Right cardiac atrium (tissue), 5 donors: ENCODE data around the gene S1PR5. TPM values are rescaled to one million over a fixed set of nuclear protein-coding genes. Genes with fewer than 3 reads are reported as not detected.

ENCODE experiments used
- ATAC-seq, 2 donors: fragments of 200-7000 bp; cut with Tn5 transposase; one replicate each; pipeline versions ENCODE4 v1.8.0 to v1.9.1; 2020; ENCODE audit warnings: moderate library complexity in 2 of 2, mild to moderate bottlenecking in 1 of 2
- DNase-seq, 3 donors: peaks; one replicate each; pipeline ENCODE4 v3.0.0-alpha.2; 2020
- H3K27ac ChIP-seq: one replicate; pipeline ENCODE4 v1.5.1; 2013; ENCODE audit warnings: mild to moderate bottlenecking, low read length, control low read depth, moderate library complexity
- H3K27me3 ChIP-seq: one replicate; pipeline ENCODE4 v1.6.1; 2013; ENCODE audit not compliant: control insufficient read depth, insufficient read depth
- H3K4me1 ChIP-seq: one replicate; pipeline ENCODE4 v1.6.1; 2013; ENCODE audit warnings: low read length; ENCODE audit not compliant: control insufficient read depth, insufficient read depth
- H3K4me3 ChIP-seq: one replicate; pipeline ENCODE4 v1.5.1; 2013; ENCODE audit warnings: low read length, control low read depth
- H3K9me3 ChIP-seq: one replicate; pipeline ENCODE4 v1.6.1; 2013; ENCODE audit warnings: low read length; ENCODE audit not compliant: control insufficient read depth
- WGBS: extraction: QIAGEN DNeasy Blood & Tissue Kit; methylation state at CpG from one replicate; pipeline ENCODE4 v1.1.7; 2013; 5-methylcytosine and 5-hydroxymethylcytosine counted together
- intact Hi-C, 4 donors: fragments of 100-400 bp; cut with DNase I; formaldehyde crosslinking; loops; one replicate each; pipeline versions ENCODE4 v1.11.0 to v1.14.0; 2022 to 2023
- polyA plus RNA-seq: library from polyadenylated mRNA; stranded (reverse); fragments of 200-250 nt; gene quantifications from one replicate; pipeline ENCODE4 v1.2.3, GENCODE V29; 2013
- total RNA-seq, 4 donors: library from RNA; stranded (reverse); fragmentation: NEBNext Ultra II Directional; extraction: Animal tissue kit (Norgen Biotek cat#: 25700); gene quantifications; one replicate each; pipeline ENCODE4 v1.2.1, GENCODE V29; 2021
- donor health status: healthy with polysubstance abuse.
- donor health status: DM: no; HTN: yes; CAD: no.
- donor health status: DM: no; HTN: no; CAD: no.
- donor health status: DM: no; HTN: yes; CAD: no; lungs with severe emphysema.
- donor health status: DM: yes; HTN: yes; CAD: no.

Gene S1PR5
- total and polyA plus RNA-seq, 5 donors, result 0.15 to 0.31 (median 0.18) TPM; not detected in 1

- 98% methylated on average over 2 of the region's 2 CpGs for WGBS
- Histone ChIP-seq H3K9me3 (no peaks in the 10 kb centered on the region), H3K27me3 (no peaks in the 10 kb centered on the region), H3K4me3 (no peak overlapping the region), H3K27ac (no peak overlapping the region), H3K4me1 (peaks cover 3% of the 10 kb centered on the region)
- ATAC-seq (no peak), DNase-seq (no peak)
- intact Hi-C loops, result loop anchor here in 2 of 4 donors (10.0 kb wide), 2 partner anchors 65 to 75 kb away; partner anchors contain the start of genes CDKN2D (in 1 of the 2) and KRI1 (in 1 of the 2)
Measured at GRCh38 chr19:10500247-10500592, 17.0 kb downstream of the S1PR5 start.

- DNase-seq (no peak), ATAC-seq (no peak)
- intact Hi-C loops, result loop anchor here in 2 of 4 donors (10.0 kb wide), 2 partner anchors 65 to 75 kb away; partner anchors contain the start of genes CDKN2D (in 1 of the 2) and KRI1 (in 1 of the 2)
- no peak overlapping the region for H3K27ac ChIP-seq
- no peaks in the 10 kb centered on the region for H3K27me3 ChIP-seq
- WGBS, result 83% methylated on average over 24 of the region's 24 CpGs
- no peaks in the 10 kb centered on the region for H3K9me3 ChIP-seq
- H3K4me1 ChIP-seq, result peaks cover 3% of the 10 kb centered on the region
- no peak overlapping the region for H3K4me3 ChIP-seq
Measured at GRCh38 chr19:10499550-10500246, 17.5 kb downstream of the S1PR5 start.

GRCh38 chr19:10497371-10497770 lies 19.9 kb downstream of the S1PR5 start:
- WGBS, result 95% methylated on average over 4 of the region's 4 CpGs
- no peak for ATAC-seq
- no peak overlapping the region for H3K27ac ChIP-seq
- peaks cover 3% of the 10 kb centered on the region for H3K4me1 ChIP-seq
- no peaks in the 10 kb centered on the region for H3K27me3 ChIP-seq
- intact Hi-C loops, result no loop called here
- no peaks in the 10 kb centered on the region for H3K9me3 ChIP-seq
- no peak for DNase-seq
- no peak overlapping the region for H3K4me3 ChIP-seq

- DNase-seq (no peak), ATAC-seq (peak; percentile 7 to 37)
- Histone ChIP-seq H3K27ac (no peak overlapping the region), H3K9me3 (no peaks in the 10 kb centered on the region), H3K27me3 (no peaks in the 10 kb centered on the region), H3K4me3 (no peak overlapping the region), H3K4me1 (no peaks in the 10 kb centered on the region)
- intact Hi-C loops, result no loop called here
- 95% methylated on average over 43 of the region's 43 CpGs for WGBS
Measured at GRCh38 chr19:10491472-10492047, 25.7 kb downstream of the S1PR5 start.

GRCh38 chr19:10486551-10486950 lies 30.7 kb downstream of the S1PR5 start:
- no peak for ATAC-seq
- Histone ChIP-seq H3K27me3 (no peaks in the 10 kb centered on the region), H3K27ac (no peak overlapping the region), H3K9me3 (no peaks in the 10 kb centered on the region), H3K4me3 (no peak overlapping the region), H3K4me1 (no peaks in the 10 kb centered on the region)
- whole genome bisulfite sequencing, result 87% methylated on average over 13 of the region's 13 CpGs
- DNase-seq, result no peak
- intact Hi-C loops, result no loop called here

- H3K9me3 ChIP-seq, result no peaks in the 10 kb centered on the region
- ATAC-seq (peak; percentile 96 to 97), DNase-seq (peak; percentile 93 to 97 (median 96))
- H3K27me3 ChIP-seq, result no peaks in the 10 kb centered on the region
- H3K4me3 ChIP-seq, result peak overlapping the region; percentile 45
- H3K27ac ChIP-seq, result no peak overlapping the region
- intact Hi-C loops, result no loop called here
- WGBS, result 1% methylated on average over 36 of the region's 36 CpGs
- no peaks in the 10 kb centered on the region for H3K4me1 ChIP-seq
Measured at GRCh38 chr19:10478903-10479384, 38.3 kb downstream of the S1PR5 start.

- Histone ChIP-seq H3K4me3 (peak overlapping the region; percentile 38), H3K27me3 (no peaks in the 10 kb centered on the region), H3K4me1 (no peaks in the 10 kb centered on the region), H3K9me3 (no peaks in the 10 kb centered on the region), H3K27ac (no peak overlapping the region)
- intact Hi-C loops, result no loop called here
- no peak for ATAC-seq
- 31% methylated on average over 5 of the region's 5 CpGs for WGBS
- no peak for DNase-seq
Measured at GRCh38 chr19:10478476-10478875, 38.8 kb downstream of the S1PR5 start.

GRCh38 chr19:10474962-10475451 lies 42.2 kb downstream of the S1PR5 start:
- Histone ChIP-seq H3K27ac (no peak overlapping the region), H3K27me3 (no peaks in the 10 kb centered on the region), H3K4me1 (no peaks in the 10 kb centered on the region), H3K9me3 (no peaks in the 10 kb centered on the region), H3K4me3 (no peak overlapping the region)
- DNase-seq, result no peak
- intact Hi-C loops, result no loop called here
- 62% methylated on average over 6 of the region's 6 CpGs for WGBS
- ATAC-seq, result no peak

- H3K4me3 ChIP-seq, result no peak overlapping the region
- no peaks in the 10 kb centered on the region for H3K4me1 ChIP-seq
- ATAC-seq (no peak), DNase-seq (no peak)
- WGBS, result 68% methylated on average over 5 of the region's 5 CpGs
- no peaks in the 10 kb centered on the region for H3K27me3 ChIP-seq
- H3K9me3 ChIP-seq, result no peaks in the 10 kb centered on the region
- intact Hi-C loops, result no loop called here
- H3K27ac ChIP-seq, result no peak overlapping the region
Measured at GRCh38 chr19:10473192-10473591, 44.1 kb downstream of the S1PR5 start.

- no peak for ATAC-seq
- Histone ChIP-seq H3K9me3 (no peaks in the 10 kb centered on the region), H3K27me3 (no peaks in the 10 kb centered on the region), H3K27ac (no peak overlapping the region), H3K4me1 (no peaks in the 10 kb centered on the region), H3K4me3 (no peak overlapping the region)
- WGBS, result 36% methylated on average over 6 of the region's 6 CpGs
- intact Hi-C loops, result no loop called here
- DNase-seq, result no peak
Measured at GRCh38 chr19:10471909-10472308, 45.3 kb downstream of the S1PR5 start.

- H3K4me3 ChIP-seq, result no peak overlapping the region
- H3K27me3 ChIP-seq, result no peaks in the 10 kb centered on the region
- intact Hi-C loops, result no loop called here
- H3K9me3 ChIP-seq, result no peaks in the 10 kb centered on the region
- DNase-seq, result no peak
- WGBS, result 74% methylated on average over 12 of the region's 12 CpGs
- no peak overlapping the region for H3K27ac ChIP-seq
- ATAC-seq, result no peak
- H3K4me1 ChIP-seq, result no peaks in the 10 kb centered on the region
Measured at GRCh38 chr19:10468133-10468532, 49.1 kb downstream of the S1PR5 start.
